Endometrial microvascular endothelial cells (primary cell): Measurements from ENCODE around the gene C11orf42. TPM values are rescaled to one million over a fixed set of nuclear protein-coding genes. Genes with fewer than 3 reads are reported as not detected.

Source experiments
- in situ Hi-C: cut with HindIII; loops from 2 replicates; pipeline ENCODE4 v1.10.0; 2017; ENCODE audit warnings: low sequenced_read_pairs, low pct_unique_long_range_greater_than_20kb; ENCODE audit errors: inconsistent ontology term
- total RNA-seq: library from RNA; depleted of rRNA; stranded (reverse); fragments of >200 nt; gene quantifications from one replicate; pipeline ENCODE4 v1.2.3, GENCODE V29; 2015; ENCODE audit errors: inconsistent ontology term

C11orf42 gene
- total RNA-seq, 1 donor from 2014 or later, result not detected

- in situ Hi-C loops, result no loop called here
These were observed 44.6 kb downstream of the C11orf42 start for GRCh38 chr11:6249770-6250555.

GRCh38 chr11:6251120-6251733 lies 45.9 kb downstream of the C11orf42 start:
- in situ Hi-C loops, result no loop called here

- in situ Hi-C loops, result no loop called here
These were observed 46.7 kb downstream of the C11orf42 start for GRCh38 chr11:6251990-6252473.

- in situ Hi-C loops, result no loop called here
These were observed 47.8 kb downstream of the C11orf42 start for GRCh38 chr11:6253197-6253596.

- in situ Hi-C loops, result no loop called here
These were observed 52.8 kb downstream of the C11orf42 start for GRCh38 chr11:6258141-6258540.

- in situ Hi-C loops, result no loop called here
These were observed 53.3 kb downstream of the C11orf42 start for GRCh38 chr11:6258571-6259081.

GRCh38 chr11:6260207-6260726 lies 54.9 kb downstream of the C11orf42 start:
- in situ Hi-C loops, result no loop called here

Other genes with a start within 250 kb of the C11orf42 start
- not detected for gene OR56A5, start 237.1 kb upstream of the C11orf42 start, total RNA-seq
- gene OR52L1, start 218.6 kb upstream of the C11orf42 start, total RNA-seq, result not detected
- gene OR56A4, start 198.6 kb upstream of the C11orf42 start, total RNA-seq, result not detected
- gene OR56A1, start 174.8 kb upstream of the C11orf42 start, total RNA-seq, result not detected
- not detected for gene OR56B4, start 97.9 kb upstream of the C11orf42 start, total RNA-seq
- gene OR52B2, start 35.2 kb upstream of the C11orf42 start, total RNA-seq, result not detected
- not detected for gene OR52W1, start 6.3 kb upstream of the C11orf42 start, total RNA-seq
- 12.5 TPM for gene FHIP1B, start 29.1 kb downstream of the C11orf42 start, total RNA-seq
- gene CNGA4, start 33.5 kb downstream of the C11orf42 start, total RNA-seq, result not detected
- gene CCKBR, start 54.3 kb downstream of the C11orf42 start, total RNA-seq, result not detected
- 369 TPM for gene CAVIN3, start 114.9 kb downstream of the C11orf42 start, total RNA-seq
- gene SMPD1, start 184.9 kb downstream of the C11orf42 start, total RNA-seq, result 83.9 TPM
- gene APBB1, start 213.5 kb downstream of the C11orf42 start, total RNA-seq, result 52.8 TPM
- not detected for gene HPX, start 235.4 kb downstream of the C11orf42 start, total RNA-seq